ENCODE data around the gene FAP.
A peak's percentile ranks its signal among the peaks of the same experiment; 100 is the strongest.

The FAP gene

DNA sequence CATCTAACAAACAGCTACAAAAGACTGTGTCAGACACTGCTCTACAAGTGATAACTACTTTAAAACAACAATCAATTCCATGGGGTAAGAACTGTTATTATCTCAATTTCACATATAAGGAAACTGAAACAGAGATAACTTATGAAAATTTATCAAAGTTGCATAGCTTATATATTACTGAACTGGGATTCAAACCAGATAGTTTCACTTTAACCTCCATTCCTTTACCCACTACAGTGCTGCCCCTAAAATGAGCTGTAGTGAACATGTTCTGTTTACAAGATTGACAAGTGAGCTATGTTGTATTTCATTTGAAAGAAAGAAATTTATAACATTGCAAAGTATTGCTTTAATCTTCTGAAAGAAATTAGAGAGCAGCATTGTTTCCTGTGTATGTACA is 77.1 kb downstream of the FAP start:
- no peak overlapping the region for H3K4me3 ChIP-seq (ENCODE audit: low read depth, low read length)
- no peak for DNase-seq (ENCODE audit: low read depth)
- TF ChIP-seq MYC (IDR thresholded peaks at IDR 0.05; ENCODE audit: low read depth, low read length) (no peak), POLR2A (IDR thresholded peaks at IDR 0.05; ENCODE audit: extremely low read depth, insufficient read length) (no peak)
- TF ChIP-seq, protein P1, sequence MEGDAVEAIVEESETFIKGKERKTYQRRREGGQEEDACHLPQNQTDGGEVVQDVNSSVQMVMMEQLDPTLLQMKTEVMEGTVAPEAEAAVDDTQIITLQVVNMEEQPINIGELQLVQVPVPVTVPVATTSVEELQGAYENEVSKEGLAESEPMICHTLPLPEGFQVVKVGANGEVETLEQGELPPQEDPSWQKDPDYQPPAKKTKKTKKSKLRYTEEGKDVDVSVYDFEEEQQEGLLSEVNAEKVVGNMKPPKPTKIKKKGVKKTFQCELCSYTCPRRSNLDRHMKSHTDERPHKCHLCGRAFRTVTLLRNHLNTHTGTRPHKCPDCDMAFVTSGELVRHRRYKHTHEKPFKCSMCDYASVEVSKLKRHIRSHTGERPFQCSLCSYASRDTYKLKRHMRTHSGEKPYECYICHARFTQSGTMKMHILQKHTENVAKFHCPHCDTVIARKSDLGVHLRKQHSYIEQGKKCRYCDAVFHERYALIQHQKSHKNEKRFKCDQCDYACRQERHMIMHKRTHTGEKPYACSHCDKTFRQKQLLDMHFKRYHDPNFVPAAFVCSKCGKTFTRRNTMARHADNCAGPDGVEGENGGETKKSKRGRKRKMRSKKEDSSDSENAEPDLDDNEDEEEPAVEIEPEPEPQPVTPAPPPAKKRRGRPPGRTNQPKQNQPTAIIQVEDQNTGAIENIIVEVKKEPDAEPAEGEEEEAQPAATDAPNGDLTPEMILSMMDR (IDR thresholded peaks at IDR 0.05; ENCODE audit: low read depth, low read length): no peak
- TF ChIP-seq, protein P2, sequence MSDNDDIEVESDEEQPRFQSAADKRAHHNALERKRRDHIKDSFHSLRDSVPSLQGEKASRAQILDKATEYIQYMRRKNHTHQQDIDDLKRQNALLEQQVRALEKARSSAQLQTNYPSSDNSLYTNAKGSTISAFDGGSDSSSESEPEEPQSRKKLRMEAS (IDR thresholded peaks at IDR 0.05; ENCODE audit: low read depth, low read length): no peak

DNA sequence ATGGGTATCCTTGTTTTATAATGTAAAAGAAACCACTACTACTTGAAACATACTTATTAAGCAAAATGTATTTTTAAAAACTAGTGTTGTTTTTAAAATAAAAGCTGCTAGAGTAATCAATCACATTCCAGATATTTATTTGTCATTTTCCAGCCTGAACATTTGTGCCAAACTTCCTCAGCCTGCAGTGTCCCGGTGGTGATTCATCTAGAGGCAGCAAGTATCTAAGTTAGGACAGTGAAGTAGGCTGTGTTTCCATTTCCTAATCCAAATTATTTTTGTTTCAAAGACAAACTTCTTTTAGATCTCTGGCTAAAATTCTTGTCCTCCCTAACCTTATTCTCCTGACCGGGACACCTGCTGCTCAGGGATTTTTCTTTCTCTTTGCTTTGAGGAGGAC is 78.4 kb downstream of the FAP start:
- no peak for TF ChIP-seq POLR2A (IDR thresholded peaks at IDR 0.05; ENCODE audit: extremely low read depth, insufficient read length)
- TF ChIP-seq, protein P2 (IDR thresholded peaks at IDR 0.05; ENCODE audit: low read depth, low read length): no peak
- TF ChIP-seq, protein P1 (IDR thresholded peaks at IDR 0.05; ENCODE audit: low read depth, low read length): no peak
- TF ChIP-seq MYC (IDR thresholded peaks at IDR 0.05; ENCODE audit: low read depth, low read length): no peak
- no peak overlapping the region for H3K4me3 ChIP-seq (ENCODE audit: low read depth, low read length)
- no peak for DNase-seq (ENCODE audit: low read depth)

DNA sequence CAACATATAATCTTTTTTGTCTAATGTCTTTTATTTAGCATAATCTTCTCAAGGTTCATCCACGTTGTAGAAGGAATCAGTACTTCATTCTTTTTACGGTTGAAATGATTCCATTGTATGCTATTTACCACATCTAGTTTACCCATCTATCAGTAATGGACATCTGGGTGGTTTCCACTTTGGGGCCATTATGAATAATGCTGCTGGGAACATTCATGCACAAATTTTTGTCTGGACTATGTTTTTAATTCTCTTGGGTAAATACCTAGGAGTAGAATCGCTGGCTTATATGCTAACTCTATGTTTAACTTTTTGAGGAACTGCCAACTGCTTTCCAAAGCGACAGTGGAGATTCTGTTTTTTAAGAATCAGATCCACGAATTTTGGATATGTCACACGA is 83.8 kb downstream of the FAP start:
- H3K4me3 ChIP-seq (ENCODE audit: low read depth, low read length): no peak overlapping the region
- TF ChIP-seq, protein P2 (IDR thresholded peaks at IDR 0.05; ENCODE audit: low read depth, low read length): no peak
- TF ChIP-seq MYC (IDR thresholded peaks at IDR 0.05; ENCODE audit: low read depth, low read length) (no peak), POLR2A (IDR thresholded peaks at IDR 0.05; ENCODE audit: extremely low read depth, insufficient read length) (no peak)
- TF ChIP-seq, protein P1 (IDR thresholded peaks at IDR 0.05; ENCODE audit: low read depth, low read length): no peak
- no peak for DNase-seq (ENCODE audit: low read depth)

DNA sequence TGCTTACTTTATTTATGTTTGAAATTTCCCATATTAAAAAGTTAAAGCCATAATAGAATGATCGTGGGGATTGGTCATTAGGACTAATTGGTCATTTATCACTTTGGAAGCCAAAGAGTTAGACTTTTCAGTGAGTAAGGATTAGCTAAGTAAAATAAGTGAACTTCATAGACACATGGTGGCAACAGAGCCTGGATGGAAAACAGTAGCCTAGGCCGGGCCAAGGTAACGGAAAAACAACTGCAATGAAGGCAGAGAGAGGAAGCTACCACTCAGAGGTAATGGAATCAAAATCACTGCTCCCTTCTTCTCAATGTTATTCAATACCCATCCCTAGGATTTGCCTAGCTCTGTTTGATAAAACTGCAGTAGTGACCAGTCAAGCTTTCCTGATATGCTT is 87.1 kb downstream of the FAP start:
- no peak overlapping the region for H3K4me3 ChIP-seq (ENCODE audit: low read depth, low read length)
- DNase-seq (ENCODE audit: low read depth): no peak
- TF ChIP-seq, protein P1 (IDR thresholded peaks at IDR 0.05; ENCODE audit: low read depth, low read length): no peak
- TF ChIP-seq MYC (IDR thresholded peaks at IDR 0.05; ENCODE audit: low read depth, low read length): no peak
- no peak for TF ChIP-seq POLR2A (IDR thresholded peaks at IDR 0.05; ENCODE audit: extremely low read depth, insufficient read length)
- TF ChIP-seq, protein P2 (IDR thresholded peaks at IDR 0.05; ENCODE audit: low read depth, low read length): no peak

DNA sequence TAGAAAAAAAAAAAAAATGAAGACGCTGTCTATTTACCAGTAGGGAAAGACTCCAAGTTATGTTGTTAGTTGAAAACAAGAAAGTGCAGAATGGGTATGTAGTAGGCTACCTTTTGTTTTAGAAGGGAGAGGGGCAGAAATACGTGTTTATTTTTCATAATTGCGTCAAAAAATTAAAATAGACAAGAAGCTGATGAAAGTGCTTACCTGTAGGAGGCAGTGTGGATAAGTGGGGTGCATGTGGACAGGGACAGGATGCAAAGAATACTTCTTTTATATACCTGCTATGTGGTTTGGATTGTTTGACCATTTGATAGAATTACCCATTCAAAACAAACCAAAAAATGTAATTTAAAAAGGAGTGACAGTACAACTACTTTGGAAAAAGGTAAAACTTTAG is 88.2 kb downstream of the FAP start:
- H3K4me3 ChIP-seq (ENCODE audit: low read depth, low read length): no peak overlapping the region
- no peak for TF ChIP-seq MYC (IDR thresholded peaks at IDR 0.05; ENCODE audit: low read depth, low read length)
- TF ChIP-seq, protein P2 (IDR thresholded peaks at IDR 0.05; ENCODE audit: low read depth, low read length): no peak
- TF ChIP-seq POLR2A (IDR thresholded peaks at IDR 0.05; ENCODE audit: extremely low read depth, insufficient read length): no peak
- TF ChIP-seq, protein P1 (IDR thresholded peaks at IDR 0.05; ENCODE audit: low read depth, low read length): peak; percentile 14
- peak; percentile 13 for DNase-seq (ENCODE audit: low read depth)

All from NB4 (cell line).